ENCODE measurements around the gene MORN3.

- TF ChIP-seq CTCF (IDR thresholded peaks at IDR 0.05) (no peak), POLR2A (IDR thresholded peaks at IDR 0.05) (no peak)
Observed at GRCh38 chr12:121676190-121676589, 6.7 kb upstream of the MORN3 start.

Data from heart left ventricle (tissue), 13 donors.